ENCODE results near the gene TMEM125. TPM values are rescaled to one million over a fixed set of nuclear protein-coding genes. Genes with fewer than 3 reads are reported as not detected.

The TMEM125 gene
- total and polyA plus RNA-seq, 10 of the 15 experiments (the other 5 are each of a cell fraction or from before 2014, with no cell fraction given): 0.28 TPM; not detected in 9

- TF ChIP-seq CEBPZ (IDR thresholded peaks at IDR 0.05; ENCODE audit: low read depth, low read length) (no peak), ZNF207 (IDR thresholded peaks at IDR 0.05; ENCODE audit: borderline replicate concordance) (no peak), BCLAF1 (IDR thresholded peaks at IDR 0.05) (no peak), E4F1 (IDR thresholded peaks at IDR 0.05; ENCODE audit: borderline replicate concordance, partially characterized antibody) (no peak), JUND (IDR thresholded peaks at IDR 0.05; ENCODE audit: low read depth, low read length) (no peak), ZBTB40 (IDR thresholded peaks at IDR 0.05; ENCODE audit: borderline replicate concordance) (no peak), RELB (IDR thresholded peaks at IDR 0.05; ENCODE audit: low read depth) (no peak), SKIL (IDR thresholded peaks at IDR 0.05; ENCODE audit: low read depth, poor library complexity, severe bottlenecking) (no peak)
Measured at GRCh38 chr1:43321331-43321891, 51.6 kb downstream of the TMEM125 start (continued).

Measured in GM12878 (cell line).